CD1c-positive myeloid dendritic cell (primary cell): Measurements from ENCODE around the gene CDH4.

Experiments
- DNase-seq: peaks from one replicate; pipeline ENCODE4 v3.0.0-alpha.2; 2016; ENCODE audit errors: extremely low spot score

Gene CDH4

GRCh38 chr20:61879694-61880093, 627.6 kb downstream of the CDH4 start:
- DNase-seq = no peak

- no peak for DNase-seq
These were observed 628.6 kb downstream of the CDH4 start for GRCh38 chr20:61880706-61881105.

DNA sequence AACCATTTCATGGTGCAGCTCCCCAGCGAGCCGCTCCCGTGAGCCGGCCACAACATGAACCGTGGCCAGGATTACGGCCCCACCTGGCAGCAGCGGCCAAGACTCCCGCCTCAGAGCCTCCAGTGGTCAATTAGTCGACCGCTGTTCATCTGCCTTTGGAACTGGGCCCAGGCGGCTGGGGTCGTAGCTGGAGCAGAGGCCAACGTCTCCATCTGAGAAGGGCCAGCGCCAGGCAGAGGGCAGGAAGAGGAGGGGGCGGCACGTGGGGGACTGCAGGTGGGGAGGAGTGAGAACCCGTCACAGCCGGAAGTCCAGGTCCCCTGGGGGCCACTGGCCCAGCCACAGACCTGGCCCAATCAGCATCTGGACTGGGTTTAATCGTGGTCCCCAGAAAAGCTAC, 629.4 kb downstream of the CDH4 start:
- DNase-seq = no peak

DNA sequence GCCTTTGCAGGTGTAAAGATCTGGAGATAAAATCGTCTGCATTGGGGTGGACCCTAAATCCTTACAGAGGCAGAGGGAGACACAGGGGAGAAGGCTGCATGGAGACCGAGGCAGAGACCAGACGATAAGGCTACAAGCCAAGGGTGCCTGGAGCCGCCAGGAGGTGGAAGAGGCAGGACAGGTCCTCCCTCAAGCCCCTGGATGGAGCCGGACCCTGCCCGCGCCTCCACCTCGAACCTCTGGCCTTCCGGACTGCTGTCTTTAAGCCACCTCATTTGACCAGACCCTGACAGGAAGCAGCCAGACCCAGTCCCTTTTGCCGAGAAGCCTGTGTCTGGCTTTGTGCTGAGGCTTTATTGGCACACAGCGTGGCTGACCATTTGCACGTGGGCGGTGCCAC, 629.8 kb downstream of the CDH4 start:
- no peak for DNase-seq

DNA sequence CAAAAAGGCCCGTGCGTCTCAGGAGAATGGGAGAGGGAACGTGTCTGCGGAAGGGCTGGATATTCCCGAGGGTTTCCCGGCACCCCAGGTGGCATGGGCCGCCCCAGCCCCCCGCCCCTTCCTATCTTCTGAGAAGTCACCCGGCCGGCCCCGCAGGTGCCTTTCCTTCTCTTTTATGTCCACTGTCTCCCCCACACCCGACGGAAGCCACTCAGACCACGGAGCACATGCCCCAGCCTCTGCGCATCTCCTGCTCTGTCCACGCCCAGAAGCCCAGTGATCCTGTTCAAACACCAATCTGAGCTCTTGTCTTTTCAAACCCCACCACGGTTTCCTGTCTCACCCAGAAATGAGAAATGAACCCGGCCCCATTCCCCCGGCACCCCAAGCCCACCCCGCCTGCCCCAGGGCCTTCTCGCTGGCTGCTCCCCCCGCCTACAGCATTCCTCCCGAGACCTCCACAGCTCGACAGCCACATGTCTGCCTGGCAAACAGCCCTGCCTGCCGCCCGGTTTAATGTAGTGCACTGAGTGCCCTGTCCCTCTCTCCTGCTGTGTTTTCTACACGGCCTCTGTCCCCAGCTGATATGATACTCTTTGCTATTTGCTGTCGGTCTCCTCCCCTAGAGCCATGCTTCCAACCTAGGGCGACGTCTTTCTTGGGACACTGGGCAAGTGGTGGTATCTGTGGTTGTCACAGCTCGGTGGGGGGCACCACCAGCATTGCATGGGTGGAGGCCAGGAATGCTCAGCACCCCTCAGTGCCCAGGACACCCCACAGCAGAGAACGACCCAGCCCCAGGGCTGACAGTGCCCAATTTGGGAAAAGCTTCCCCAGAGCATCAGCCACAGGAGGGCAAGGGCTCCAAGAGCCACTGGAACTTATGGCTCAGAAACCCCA, 630.9 kb downstream of the CDH4 start:
- DNase-seq = no peak

GRCh38 chr20:61883857-61884393, 631.9 kb downstream of the CDH4 start:
- DNase-seq = no peak

DNA sequence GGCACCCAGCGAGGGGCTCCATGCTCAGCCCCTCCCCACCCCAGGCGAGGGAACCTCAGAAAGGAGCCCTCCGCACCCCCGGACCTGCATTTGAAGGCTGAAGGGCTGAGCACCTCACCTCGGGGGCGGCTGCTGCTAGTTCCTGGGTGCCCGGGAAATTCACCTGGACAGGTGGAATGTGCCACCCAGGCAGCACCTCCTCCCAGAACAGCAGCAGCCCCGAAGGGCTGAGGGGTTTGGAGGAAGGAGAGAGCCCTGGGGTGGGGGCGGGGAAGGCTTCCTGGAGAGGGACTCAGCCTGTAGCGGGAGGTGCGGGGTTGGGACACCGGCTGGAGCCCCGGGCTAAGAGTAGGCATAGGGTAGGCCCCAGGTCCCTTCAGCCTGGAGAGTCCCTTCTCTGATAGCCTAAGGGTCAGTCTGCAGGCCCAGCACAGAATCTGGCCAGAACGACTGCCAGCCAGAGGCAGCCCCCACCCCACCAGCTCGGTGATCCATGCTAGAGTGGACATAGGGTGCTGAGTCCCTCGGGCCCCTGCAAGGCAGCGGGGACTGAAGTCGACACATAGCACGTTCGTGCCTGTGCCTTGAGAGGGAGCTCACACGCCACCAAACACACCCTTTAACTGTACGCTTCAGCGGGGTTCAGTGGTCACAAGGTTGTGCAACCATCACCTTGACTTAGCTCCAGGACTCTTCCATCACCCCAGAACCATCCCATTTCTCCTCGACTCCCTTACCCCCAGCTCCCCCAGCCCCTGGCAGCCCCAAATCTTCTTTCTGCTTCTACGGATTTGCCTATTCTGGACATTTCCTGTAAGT, 632.7 kb downstream of the CDH4 start:
- DNase-seq = no peak

DNA sequence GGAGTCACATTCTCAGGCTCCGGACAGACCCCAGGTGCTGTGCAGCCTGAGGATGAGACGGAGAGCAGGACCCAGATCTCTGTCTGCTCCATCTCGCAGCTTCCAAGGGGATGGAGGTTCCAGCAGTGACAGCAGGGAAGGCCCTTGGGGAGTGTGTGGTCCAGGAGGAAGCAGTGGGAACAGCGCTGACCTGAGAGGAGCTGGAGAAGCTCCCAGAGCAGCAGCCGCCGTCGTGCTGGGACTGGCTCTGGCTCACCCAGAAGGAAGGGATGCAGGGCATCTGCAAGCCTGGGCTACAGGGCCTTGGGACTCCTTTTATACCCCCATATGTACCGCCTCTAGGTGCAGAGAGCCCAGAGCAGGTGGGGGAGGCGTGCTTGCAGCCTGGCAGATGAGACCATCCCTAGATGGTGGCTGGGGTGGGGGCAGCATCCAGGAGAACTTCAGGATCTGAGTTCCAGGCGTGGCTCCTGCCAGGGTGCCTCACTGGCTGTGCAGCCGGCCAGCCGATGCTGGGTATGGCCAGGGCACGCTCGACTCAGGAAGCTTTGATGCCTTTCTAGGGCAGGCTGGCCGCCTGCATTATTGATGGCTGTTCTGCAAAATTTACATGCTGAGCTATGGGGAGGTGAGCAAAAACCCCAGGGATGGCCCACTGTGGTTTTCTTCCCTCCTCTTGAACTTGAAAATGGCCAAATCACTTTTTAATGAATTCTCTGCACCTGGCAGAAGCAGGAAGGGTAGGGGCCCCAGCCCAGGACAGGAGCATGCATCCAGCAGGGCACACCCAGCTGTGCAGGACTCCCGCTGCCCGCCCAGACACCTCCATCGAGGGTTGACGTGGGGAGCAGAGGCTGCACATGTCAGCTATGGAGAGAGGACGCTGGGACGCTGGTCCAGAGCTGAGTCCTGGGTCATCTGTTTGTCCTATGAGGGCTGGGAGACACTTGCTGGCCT, 634.0 kb downstream of the CDH4 start:
- no peak for DNase-seq

DNA sequence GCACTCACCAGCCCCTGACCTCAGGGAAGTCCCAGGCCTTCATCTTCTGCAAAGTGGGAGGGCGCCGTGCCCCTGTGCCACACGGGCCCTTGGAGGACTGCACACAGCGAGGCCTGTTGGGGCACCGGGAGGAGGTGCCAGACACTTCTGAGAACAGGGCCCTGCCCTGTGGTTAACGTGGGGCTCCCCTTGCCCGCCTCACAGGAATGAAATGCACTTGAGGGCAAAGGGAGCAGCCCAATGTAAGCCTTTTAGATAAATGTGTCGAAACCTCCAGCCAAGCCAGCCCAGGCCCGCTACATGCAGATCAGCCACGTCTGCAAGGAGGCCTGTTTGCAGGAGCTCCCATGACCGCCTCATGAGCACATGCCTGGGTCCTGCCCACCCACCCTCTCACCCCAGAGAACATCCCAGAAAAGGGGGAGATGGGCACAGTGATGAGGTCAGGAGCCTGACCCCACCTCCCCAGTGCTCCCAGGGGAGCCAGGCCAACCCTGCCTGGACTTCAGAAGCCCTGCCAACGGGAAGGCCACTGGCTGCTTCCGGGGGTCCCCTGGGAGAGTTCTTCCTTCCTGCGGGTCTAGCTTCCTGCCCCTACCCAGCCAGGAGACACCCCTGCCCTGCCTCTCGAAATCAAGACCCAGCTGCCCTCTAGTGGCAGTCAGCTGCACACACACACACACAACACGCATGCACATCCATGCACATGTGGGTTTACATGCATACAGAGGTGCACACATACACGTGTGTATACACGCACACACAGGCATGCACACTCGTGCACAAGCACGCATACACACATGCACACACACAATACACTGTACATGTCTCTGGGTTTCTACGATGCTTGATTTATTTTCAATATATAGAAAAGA, 634.9 kb downstream of the CDH4 start:
- peak; percentile 2 for DNase-seq

- DNase-seq = no peak
These were observed 635.6 kb downstream of the CDH4 start for GRCh38 chr20:61887596-61888093.

DNA sequence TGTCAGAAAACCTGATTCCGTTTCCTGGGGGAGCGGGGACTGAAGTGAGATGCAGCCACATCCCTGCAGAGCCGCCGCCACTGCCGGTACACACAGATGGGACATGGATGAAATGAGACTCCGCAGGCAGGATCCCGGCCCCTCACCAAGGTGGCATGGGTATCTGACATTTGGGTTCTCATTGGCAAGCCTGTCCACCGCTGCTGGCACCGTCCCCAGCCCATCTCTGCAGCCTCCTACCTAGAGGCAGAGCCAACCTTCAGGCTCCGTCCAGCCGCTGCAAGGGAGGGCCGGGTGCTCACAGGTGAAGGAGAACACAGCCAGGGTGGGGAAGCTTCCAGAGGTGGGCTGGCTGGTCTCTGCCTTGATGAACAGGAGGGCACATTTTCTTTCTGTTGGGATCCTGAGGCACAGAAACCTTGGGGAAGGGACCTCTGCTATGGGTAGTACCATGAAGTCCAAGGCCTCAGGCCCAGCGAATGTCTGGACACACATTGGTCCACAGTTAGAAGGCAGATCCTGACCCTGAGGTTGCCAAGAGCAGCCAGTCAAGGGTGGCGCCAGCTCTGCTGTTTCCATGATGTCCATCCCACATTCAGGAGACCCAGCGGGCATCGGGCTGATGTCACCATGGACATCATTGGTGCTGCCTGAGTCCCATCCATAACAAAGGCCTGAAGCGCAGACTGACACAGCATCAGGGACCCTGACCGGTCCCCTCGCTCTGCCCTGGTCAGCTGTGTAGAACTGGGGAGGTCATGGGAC, 636.2 kb downstream of the CDH4 start:
- DNase-seq = no peak

- DNase-seq = no peak
These were observed 637.6 kb downstream of the CDH4 start for GRCh38 chr20:61889659-61890058.

GRCh38 chr20:61890210-61890609, 638.1 kb downstream of the CDH4 start:
- DNase-seq = no peak

- no peak for DNase-seq
These were observed 639.4 kb downstream of the CDH4 start for GRCh38 chr20:61891476-61891875.

DNA sequence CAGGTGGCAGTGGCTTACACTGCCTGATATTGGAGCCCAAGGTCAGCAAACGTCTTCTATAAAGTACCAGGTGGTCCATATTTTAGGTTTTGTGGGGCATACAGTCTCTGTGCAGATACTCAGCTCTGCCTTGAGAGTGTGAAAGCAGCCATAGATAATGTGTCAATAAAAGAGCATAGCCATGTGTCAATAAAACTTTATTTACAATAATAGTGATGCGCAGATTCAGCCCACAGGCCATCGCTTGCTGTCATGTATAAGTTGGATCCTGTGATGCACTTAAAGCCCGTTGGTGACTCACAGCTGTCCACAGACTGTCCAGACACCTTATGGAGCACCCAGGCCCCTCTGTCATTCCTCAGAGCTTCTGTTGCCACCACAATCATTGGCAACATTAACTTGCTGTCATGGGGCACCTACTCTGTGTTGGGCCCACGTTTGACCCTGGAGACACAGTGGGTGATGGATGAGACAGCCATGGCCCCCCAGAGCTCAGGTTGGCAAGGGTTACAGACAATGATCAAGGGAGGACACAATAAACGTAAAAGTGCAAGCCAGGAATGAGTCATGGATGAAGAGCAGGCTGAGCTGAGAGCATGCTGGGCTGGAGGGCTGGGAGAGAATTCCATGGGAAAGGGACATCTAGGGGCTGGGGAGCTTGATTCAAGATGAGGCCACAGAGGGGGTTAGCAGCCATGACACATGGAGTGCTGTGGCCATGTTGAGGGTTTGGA, 640.0 kb downstream of the CDH4 start:
- no peak for DNase-seq

DNA sequence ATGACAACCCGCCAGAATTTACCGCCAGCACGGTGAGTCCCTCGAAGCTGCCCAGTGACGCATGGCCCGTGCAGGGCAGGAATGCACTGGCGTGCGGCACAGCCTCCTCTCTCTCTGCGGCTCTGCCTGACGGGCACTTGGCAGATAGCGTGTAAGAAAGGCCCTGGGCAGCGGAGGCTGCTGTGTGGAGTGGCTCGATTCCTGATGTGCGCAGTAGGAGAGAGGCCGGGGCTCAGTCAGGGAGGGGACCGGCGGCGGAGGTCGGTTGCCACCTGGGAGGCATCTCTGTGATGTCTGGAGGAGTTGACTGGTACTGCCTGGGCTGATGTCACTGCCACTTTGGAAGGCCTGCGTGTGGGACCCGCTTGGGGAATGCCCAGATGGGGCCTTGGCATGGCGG, 643.0 kb downstream of the CDH4 start:
- DNase-seq = no peak

- DNase-seq = no peak
These were observed 643.6 kb downstream of the CDH4 start for GRCh38 chr20:61895686-61896057.

- peak; percentile 7 for DNase-seq
These were observed 644.2 kb downstream of the CDH4 start for GRCh38 chr20:61896058-61896961.
